MCF 10A (cell line): Measurements from ENCODE around the gene FOXP1. TPM values are rescaled to one million over a fixed set of nuclear protein-coding genes. Genes with fewer than 3 reads are reported as not detected.

ENCODE experiments used
- BruUV-seq: library from RNA; stranded (reverse); fragments of 400-500 nt; replicated peaks from 2 replicates; lab custom pipeline; 2021; lab: Mats Ljungman, UMichigan
- CTCF ChIA-PET: fragments of 300-600 bp; sonication (Branson Sonifier 250); formaldehyde crosslinking; extraction: SDS; loops from one replicate; lab custom pipeline; 2021; ENCODE audit warnings: antibody characterized with exemption, inconsistent platforms; lab: Yijun Ruan, JAX
- POLR2A ChIA-PET: fragments of 300-600, 350-650 bp; sonication (Branson Sonifier 250); formaldehyde crosslinking; extraction: SDS; loops from one replicate; lab custom pipeline; 2020; ENCODE audit warnings: antibody characterized with exemption, inconsistent platforms; lab: Yijun Ruan, JAX
- DNase-seq: peaks from one replicate; pipeline ENCODE4 v3.0.0-alpha.2; 2018; ENCODE audit not compliant: unreplicated experiment
- H3K27ac Mint-ChIP-seq: one replicate; pipeline ENCODE4 v1.8.0; 2022; ENCODE audit warnings: mild to moderate bottlenecking, low read depth, mixed read lengths; ENCODE audit not compliant: unreplicated experiment
- H3K27me3 Mint-ChIP-seq: one replicate; pipeline ENCODE4 v1.8.0; 2022; ENCODE audit warnings: mixed read lengths; ENCODE audit not compliant: insufficient read depth, unreplicated experiment
- H3K36me3 Mint-ChIP-seq: one replicate; pipeline ENCODE4 v1.8.0; 2022; ENCODE audit warnings: mild to moderate bottlenecking, moderate library complexity, mixed read lengths; ENCODE audit not compliant: insufficient read depth, unreplicated experiment
- H3K4me1 Mint-ChIP-seq: one replicate; pipeline ENCODE4 v1.8.0; 2022; ENCODE audit warnings: mixed read lengths; ENCODE audit not compliant: insufficient read depth, unreplicated experiment
- H3K4me3 Mint-ChIP-seq: one replicate; pipeline ENCODE4 v1.8.0; 2022; ENCODE audit warnings: mild to moderate bottlenecking, moderate library complexity, mixed read lengths; ENCODE audit not compliant: unreplicated experiment
- H3K9me3 Mint-ChIP-seq: one replicate; pipeline ENCODE4 v1.8.0; 2022; ENCODE audit warnings: mixed read lengths; ENCODE audit not compliant: unreplicated experiment
- CTCF ChIP-seq: fragments of 200-600 bp; IDR thresholded peaks from one replicate; pipeline ENCODE4 v1.8.0; 2022; ENCODE audit warnings: antibody characterized with exemption, mild to moderate bottlenecking; ENCODE audit not compliant: unreplicated experiment
- intact Hi-C: fragments of 100-400 bp; cut with micrococcal nuclease; formaldehyde crosslinking; loops from 2 replicates; pipeline ENCODE4 v1.14.1; 2022
- total RNA-seq: library from RNA; stranded (reverse); gene quantifications from 2 replicates; pipeline ENCODE4 v1.2.3, GENCODE V29; 2022

The FOXP1 gene
- total RNA-seq, 1 experiment from 2014 or later: 49.0 TPM

GRCh38 chr3:70972855-70973254, 610.7 kb downstream of the FOXP1 start:
- Mint-ChIP-seq H3K4me1 (no peaks in the 10 kb centered on the region), H3K36me3 (peaks cover 76% of the 10 kb centered on the region), H3K27me3 (no peaks in the 10 kb centered on the region), H3K27ac (no peak overlapping the region), H3K9me3 (no peaks in the 10 kb centered on the region), H3K4me3 (no peak overlapping the region)
- no peak for TF ChIP-seq CTCF
- POLR2A ChIA-PET: interaction anchor here (0.7 kb wide), 1 partner anchor 651 kb away, joined by 3 read pairs; no protein-coding TSS in a partner anchor
- BruUV-seq: no TSS peak
- intact Hi-C loops: no loop called here
- DNase-seq: no peak
- CTCF ChIA-PET: interaction anchor here (0.8 to 1.0 kb wide), 2 partner anchors 669 to 709 kb away, joined by 3 read pairs; no protein-coding TSS in a partner anchor

GRCh38 chr3:70970952-70971351, 612.6 kb downstream of the FOXP1 start:
- Mint-ChIP-seq H3K4me1 (no peaks in the 10 kb centered on the region), H3K9me3 (no peaks in the 10 kb centered on the region), H3K27ac (peak overlapping the region; percentile 44), H3K36me3 (peaks cover 79% of the 10 kb centered on the region), H3K4me3 (no peak overlapping the region), H3K27me3 (no peaks in the 10 kb centered on the region)
- BruUV-seq: no TSS peak
- no peak for DNase-seq
- CTCF ChIA-PET: interaction anchor here (1.7 kb wide), 1 partner anchor 421 kb away, joined by 3 read pairs; no protein-coding TSS in a partner anchor
- POLR2A ChIA-PET: interaction anchor here (1.0 kb wide), 1 partner anchor 20 kb away, joined by 3 read pairs; no protein-coding TSS in a partner anchor
- intact Hi-C loops: no loop called here
- TF ChIP-seq CTCF: no peak

GRCh38 chr3:70970171-70970570, 613.4 kb downstream of the FOXP1 start:
- H3K27me3 Mint-ChIP-seq: no peaks in the 10 kb centered on the region
- H3K36me3 Mint-ChIP-seq: peaks cover 77% of the 10 kb centered on the region
- POLR2A ChIA-PET: interaction anchor here (1.0 kb wide), 1 partner anchor 19 kb away, joined by 3 read pairs; no protein-coding TSS in a partner anchor
- intact Hi-C loops: no loop called here
- H3K4me1 Mint-ChIP-seq: no peaks in the 10 kb centered on the region
- no TSS peak for BruUV-seq
- no peak overlapping the region for H3K27ac Mint-ChIP-seq
- H3K9me3 Mint-ChIP-seq: no peaks in the 10 kb centered on the region
- no peak for DNase-seq
- TF ChIP-seq CTCF: no peak
- CTCF ChIA-PET: interaction anchor here (1.7 kb wide), 1 partner anchor 420 kb away, joined by 3 read pairs; no protein-coding TSS in a partner anchor
- no peak overlapping the region for H3K4me3 Mint-ChIP-seq

- CTCF ChIA-PET: no interaction called here
- no peak overlapping the region for H3K4me3 Mint-ChIP-seq
- intact Hi-C loops: no loop called here
- no peak for TF ChIP-seq CTCF
- no peak for DNase-seq
- BruUV-seq: no TSS peak
- POLR2A ChIA-PET: interaction anchor here (1.2 kb wide), 1 partner anchor 13 kb away, joined by 3 read pairs; no protein-coding TSS in a partner anchor
- H3K27ac Mint-ChIP-seq: no peak overlapping the region
- H3K27me3 Mint-ChIP-seq: no peaks in the 10 kb centered on the region
- no peaks in the 10 kb centered on the region for H3K9me3 Mint-ChIP-seq
- H3K36me3 Mint-ChIP-seq: peaks cover 53% of the 10 kb centered on the region
- H3K4me1 Mint-ChIP-seq: no peaks in the 10 kb centered on the region
Observed at GRCh38 chr3:70963431-70964275, 619.9 kb downstream of the FOXP1 start.
